ENCODE measurements around the gene SPATA33.
"Not testable (repeated sequence)": the region's sequence is repeated elsewhere in the genome, so short reads cannot be mapped to it uniquely, and the experiment has no call there.

Gene SPATA33

GRCh38 chr16:89667000-89667399 is 9.4 kb downstream of the SPATA33 start:
- DNase-seq: not testable (repeated sequence)

DNA sequence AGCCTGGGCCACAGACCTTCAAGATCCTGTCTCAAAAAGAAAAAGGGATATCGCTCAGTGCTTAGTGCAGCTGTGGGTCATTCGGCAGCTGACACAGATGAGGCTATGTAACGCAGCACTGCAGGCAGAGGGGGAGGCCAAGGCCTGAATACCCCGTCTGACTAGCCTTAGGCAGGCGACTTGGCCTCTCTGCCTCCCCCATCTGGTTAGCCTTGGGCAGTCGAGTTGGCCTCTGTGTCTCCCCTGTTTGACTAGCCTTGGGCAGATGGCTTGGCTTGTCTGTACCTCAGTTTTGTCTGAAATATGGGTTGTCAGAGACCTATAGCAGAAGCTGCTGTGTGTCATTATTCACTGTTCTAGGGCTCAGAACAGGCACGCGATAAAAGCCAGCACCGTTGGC is 10.0 kb downstream of the SPATA33 start:
- DNase-seq: no peak

GRCh38 chr16:89668790-89669158 is 11.1 kb downstream of the SPATA33 start:
- no peak for DNase-seq

DNA sequence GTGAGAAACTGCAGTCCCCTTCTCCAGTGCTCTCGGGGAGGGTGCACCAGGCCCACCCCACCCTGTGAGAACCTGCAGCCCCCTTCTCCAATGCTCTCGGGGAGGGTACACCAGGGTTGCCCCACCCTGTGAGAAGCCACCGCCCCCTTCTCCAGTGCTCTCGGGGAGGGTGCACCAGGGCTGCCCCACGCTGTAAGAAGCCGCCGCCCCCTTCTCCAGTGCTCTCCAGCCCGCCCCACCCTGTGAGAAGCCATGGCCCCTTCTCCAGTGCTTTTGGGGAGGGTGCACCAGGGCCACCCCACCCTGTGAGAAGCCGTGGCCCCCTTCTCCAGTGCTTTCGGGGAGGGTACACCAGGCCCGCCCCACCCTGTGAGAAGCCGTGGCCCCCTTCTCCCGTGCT is 12.1 kb downstream of the SPATA33 start:
- DNase-seq: no peak

DNA sequence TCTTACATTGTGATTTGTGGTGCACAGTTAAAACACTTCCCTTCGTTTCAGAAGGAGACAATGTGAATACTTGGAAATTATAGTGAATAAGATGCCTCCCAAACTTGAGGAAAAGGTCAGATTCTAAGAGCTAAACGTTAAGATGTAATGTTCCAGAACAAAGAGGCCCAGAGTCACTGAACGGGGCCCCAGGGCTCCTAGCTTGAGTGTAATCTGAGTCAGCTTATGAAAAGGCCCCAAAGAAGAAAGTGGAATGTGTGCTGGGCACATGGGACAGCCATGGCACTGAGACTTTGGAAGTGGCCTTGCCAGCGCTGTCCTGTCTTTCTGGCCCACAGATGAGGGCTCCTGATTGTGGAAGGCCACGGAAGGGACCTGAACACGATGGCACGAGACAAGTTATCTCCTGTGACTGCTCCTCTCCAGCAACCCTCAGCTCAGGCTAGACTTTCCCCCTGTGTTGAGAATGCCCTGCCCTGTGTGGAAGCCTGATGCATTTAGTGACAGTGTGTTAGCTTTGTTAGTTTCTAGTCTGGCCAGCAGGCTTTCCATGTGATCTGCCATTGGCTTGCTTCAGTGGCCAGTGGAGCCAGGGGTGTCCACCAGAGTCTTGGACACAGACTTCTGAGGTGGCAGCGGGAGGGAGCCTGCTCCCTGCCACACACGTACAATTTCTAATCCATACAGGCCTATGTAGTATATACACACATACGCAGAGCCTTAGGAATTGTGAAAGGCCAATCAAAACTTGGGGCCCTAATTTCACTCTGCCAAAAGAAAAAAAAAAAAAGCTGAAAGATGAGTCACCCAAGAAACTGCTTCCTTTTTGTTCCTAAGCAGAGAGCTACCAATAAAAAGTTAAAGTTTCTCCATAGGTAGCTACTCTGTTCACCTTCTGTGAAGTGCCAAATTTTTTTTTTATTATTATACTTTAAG is 13.1 kb downstream of the SPATA33 start:
- no peak for DNase-seq

DNA sequence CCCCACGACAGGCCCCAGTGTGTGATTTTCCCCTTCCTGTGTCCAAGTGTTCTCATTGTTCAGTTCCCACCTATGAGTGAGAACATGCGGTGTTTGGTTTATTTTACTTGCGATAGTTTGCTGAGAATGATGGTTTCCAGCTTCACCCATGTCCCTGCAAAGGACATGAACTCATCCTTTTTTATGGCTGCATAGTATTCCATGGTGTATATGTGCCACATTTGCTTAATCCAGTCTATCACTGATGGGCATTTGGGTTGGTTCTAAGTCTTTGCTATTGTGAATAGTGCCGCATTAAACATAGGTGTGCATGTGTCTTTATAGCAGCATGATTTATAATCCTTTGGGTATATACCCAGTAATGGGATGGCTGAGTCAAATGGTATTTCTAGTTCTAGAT is 13.9 kb downstream of the SPATA33 start:
- not testable (repeated sequence) for DNase-seq

DNA sequence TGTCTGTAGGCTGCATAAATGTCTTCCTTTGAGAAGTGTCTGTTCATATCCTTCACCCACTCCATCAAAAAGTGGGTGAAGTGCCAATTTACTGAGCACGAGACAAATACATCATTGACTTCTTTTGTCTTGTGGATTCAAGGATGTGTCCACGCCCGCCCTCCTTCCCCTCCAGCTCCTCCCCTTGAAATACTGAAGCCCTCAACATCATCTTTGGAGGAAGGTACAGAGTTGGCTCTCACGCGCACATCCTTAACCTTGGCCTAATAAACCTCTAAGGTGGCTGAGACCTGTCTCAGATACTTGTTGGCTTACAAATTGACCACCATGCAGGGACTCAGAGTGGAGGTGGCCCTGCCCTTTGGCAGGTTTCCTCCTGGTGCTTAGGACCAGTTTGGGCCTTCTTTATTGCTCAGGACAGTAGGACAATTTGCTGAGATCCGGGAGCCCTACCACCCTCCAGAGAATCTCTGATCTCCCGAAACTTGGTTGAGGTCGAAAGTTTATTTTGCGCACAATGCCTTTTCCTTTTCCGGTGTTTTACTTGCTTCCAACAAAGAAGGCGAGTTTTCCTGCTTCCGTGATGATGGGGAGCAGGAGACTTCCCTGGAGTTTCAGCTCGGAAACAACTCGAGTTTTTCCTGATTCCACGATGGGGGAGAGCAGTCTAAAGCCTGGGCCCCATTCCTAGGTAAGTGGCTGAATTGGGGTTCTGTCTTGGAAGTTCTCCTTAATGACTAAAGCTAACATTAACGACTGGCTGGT is 14.7 kb downstream of the SPATA33 start:
- no peak for DNase-seq

DNA sequence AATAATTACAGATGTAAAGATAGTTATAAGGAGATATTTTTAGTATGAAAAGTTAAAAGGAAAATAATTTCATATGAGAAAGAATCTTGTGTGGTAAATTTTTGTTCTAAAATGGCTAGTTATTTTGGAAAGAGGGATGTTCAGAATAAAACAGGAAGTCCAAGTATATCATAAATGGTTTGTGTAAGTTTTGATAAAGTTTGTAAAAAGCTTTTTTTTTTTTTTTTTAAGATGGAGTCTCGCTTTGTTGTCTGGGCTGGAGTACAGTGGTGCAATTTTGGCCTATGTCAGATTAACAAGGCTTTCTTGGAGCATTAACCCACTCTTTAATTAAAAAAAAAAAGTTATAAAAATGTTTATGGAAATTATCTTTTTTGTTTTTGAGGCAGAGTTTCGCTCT is 20.6 kb downstream of the SPATA33 start:
- no peak for DNase-seq

GRCh38 chr16:89685916-89686315 is 28.3 kb downstream of the SPATA33 start:
- no peak for DNase-seq

DNA sequence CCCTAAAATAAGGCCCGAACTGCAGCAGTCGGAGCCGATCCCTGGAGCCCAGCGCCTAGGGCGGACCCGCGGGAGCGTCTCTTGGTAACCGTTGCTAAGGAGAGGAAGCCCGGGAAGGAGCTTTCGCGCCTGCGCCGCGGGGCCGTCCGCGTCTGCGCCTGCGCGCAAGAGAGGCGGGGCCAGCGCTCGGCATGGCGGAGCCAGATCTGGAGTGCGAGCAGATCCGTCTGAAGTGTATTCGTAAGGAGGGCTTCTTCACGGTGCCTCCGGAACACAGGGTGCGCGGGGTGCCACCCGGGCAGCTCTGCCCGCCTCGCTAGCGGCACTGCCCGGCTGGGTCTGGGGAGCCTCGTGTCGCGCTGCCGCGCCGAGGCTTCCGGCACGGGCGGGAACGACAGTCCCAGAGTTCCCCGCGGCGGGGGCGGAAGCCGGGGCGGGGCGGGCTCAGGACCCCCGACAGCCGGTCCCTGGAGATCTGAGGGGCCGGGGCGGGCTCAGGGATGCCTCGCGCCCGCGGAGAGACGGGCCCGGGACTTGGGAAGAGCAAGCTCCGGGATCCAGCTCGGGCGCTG is 29.0 kb downstream of the SPATA33 start, which contains the start of gene CDK10:
CDK10 (plus strand) TSS at position 170 of the 572 bp plus-strand sequence; CDS start at position 192, 22 bp downstream.
- DNase-seq: peak; percentile 73

DNA sequence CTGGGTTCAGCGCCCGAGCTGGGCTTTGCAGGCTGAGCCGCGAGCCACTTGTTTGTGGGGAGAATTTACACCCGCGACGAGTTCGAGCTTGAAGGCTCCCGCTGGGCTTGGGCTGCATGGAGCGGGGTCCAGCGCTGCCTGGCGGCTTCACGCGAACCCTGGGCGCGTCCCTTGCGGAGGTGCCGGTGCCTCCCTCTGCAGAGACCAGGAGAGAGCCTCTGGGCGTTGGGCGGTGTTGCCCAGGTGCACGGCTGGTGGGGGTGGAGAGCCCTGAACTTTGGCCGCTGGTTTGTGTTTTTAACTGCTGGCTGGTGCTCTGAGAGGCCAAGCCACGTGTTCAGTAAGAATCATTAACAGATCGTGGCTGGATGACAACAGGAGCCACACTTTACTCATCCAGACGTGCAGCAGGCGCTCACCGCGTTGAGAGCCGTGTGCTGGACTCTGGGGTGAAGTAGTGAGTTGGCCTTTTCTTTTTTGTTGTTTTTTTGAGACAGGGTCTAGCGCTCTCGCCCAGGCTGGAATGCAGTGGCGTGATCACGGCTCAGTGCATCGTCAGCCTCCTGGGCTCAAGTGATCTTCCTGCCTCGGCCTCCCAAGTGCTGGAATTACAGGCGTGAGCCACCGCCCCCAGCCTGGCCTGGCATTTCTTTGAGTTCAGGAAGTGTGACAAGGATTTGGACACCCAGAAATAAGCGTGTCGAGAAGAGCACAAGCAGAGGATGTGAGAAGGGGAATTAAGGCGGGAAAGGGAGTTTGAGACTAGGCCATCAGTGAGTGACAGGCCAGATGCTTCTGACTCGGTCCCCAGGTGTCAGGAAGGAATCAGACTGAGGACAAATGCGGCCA is 29.7 kb downstream of the SPATA33 start:
- DNase-seq: no peak

DNA sequence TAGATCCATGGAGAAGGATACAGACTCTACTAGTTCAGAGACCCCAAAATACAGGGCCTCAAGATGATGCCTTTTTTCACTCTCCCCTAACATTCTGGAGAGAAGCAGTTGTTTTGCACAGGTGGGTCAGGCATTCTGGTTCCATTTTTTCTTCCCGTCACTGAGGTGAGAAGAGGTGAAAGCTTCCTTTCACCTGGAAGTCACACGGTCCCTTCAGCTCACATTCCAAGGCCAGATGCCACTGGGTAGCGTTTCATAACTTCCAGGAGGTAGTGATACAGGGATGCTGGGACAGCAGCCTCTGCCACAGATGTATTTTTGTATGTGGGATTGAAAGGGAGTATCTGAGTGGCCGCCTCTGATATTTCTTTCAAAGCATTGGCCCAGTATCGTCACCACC is 30.8 kb downstream of the SPATA33 start:
- no peak for DNase-seq

- no peak for DNase-seq
Measured at GRCh38 chr16:89689142-89689541, 31.5 kb downstream of the SPATA33 start.

DNA sequence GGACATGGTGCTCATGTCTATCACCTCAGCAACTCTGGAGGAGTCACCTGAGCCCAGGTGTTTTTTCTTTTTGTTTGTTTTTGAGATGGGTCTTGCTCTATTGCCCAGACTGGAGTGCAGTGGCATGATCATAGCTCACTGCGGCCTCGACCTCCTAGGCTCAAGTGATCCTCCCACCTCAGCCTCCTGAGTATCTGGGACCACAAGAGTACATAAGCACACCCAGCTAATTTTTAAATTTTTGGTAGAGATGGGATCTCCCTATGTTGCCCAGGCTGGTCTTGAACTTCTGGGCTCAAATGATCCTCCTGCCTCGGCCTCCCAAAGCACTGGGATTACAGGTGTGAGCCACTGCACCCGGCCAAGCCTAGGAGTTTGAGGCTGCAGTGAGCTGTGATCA is 32.0 kb downstream of the SPATA33 start:
- not testable (repeated sequence) for DNase-seq

GRCh38 chr16:89690392-89690901 is 32.8 kb downstream of the SPATA33 start:
- no peak for DNase-seq

DNA sequence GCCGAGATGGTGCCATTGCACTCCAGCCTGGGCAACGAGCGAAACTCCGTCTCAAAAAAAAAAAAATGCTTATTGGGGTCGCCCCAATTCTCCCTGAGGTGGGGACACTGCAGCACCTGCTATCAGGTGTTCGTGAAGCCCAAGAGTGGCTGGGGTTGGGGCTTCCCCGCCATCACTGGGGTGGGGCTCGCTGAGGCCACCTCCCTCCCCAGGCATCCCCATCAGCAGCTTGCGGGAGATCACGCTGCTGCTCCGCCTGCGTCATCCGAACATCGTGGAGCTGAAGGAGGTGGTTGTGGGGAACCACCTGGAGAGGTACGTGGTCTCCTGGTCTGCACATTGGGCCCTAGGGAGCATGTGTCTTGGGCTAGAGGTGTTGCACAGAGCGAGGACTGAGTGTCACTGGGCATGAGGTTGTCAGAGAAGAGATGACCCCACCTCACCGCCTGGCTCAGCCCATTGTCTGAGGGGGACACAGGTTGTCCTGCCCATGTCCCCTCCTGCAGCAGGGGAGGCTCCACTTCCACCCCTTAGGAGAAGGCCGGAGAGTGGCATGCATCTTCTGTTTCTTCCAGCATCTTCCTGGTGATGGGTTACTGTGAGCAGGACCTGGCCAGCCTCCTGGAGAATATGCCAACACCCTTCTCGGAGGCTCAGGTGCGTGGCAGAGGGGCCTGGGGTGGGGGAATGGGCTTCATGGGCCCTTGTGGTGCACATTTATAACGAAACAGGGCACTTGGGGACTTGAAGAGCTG is 33.8 kb downstream of the SPATA33 start:
- DNase-seq: no peak

DNA sequence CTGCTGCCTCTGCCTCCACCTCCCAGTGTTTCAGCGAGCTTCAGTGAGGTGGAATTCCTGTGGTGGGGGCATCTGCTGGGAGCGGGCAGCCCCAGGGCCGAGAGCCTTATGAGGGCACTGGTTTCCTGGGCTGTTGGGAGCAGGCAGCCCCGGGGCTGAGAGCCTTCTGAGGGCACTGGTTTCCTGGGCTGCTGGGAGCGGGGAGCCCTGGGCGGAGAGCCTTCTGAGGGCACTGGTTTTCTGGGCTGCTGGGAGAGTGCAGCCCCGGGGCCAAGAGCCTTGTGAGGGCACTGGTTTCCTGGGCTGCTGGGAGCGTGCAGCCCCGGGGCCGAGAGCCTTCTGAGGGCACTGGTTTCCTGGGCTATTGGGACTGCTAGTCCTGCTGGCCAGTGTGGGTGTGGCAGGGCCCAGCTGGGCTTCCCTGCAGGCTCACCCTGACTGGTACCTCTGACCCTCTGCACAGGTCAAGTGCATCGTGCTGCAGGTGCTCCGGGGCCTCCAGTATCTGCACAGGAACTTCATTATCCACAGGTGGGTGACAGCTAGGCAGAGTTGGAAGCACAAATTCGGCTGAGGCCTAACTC is 34.4 kb downstream of the SPATA33 start:
- no peak for DNase-seq

- DNase-seq: no peak
Measured at GRCh38 chr16:89693289-89693731, 35.7 kb downstream of the SPATA33 start.

DNA sequence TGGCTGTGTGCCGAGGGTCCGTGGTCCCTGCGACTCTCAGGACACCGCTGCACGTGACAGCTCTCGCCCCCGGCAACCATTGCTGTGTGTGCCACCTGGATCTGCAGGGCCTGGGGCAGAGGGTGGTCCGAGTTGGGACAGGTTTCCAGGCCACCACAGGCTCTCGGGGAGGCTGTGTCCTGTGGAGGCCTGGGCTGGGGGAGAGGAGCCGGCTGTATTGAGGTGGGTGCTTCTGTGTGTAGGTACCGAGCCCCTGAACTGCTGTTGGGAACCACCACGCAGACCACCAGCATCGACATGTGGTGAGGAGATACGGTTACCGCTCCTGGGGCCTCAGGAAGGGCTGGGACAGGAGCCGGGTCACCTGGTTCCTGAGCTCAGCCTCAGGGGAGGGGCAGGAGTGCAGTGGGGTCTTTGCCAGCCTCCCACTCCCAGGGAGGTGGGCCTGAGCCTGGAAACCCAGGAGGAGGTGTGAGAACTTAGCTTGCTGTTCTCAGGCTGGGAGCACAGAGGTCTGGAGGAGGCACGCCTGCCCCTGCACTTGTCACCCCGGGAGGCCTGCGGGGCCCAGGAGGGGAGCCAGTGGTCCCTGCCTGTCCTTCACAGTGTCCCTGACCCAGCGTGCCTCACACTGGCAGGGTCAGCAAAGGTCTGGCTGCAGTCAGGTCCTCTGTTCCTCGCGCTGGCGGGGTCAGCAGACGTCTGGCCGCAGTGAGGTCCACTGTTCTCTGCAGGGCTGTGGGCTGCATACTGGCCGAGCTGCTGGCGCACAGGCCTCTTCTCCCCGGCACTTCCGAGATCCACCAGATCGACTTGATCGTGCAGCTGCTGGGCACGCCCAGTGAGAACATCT is 36.5 kb downstream of the SPATA33 start:
- DNase-seq: no peak

DNA sequence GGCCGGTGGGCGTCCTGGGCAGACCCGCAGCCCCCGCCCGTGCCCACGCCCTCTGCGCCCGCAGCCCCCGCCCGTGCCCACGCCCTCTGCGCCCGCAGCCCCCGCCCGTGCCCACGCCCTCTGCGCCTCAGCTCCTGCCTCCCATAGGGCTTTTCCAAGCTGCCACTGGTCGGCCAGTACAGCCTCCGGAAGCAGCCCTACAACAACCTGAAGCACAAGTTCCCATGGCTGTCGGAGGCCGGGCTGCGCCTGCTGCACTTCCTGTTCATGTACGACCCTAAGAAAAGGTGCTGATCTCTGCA is 37.1 kb downstream of the SPATA33 start:
- DNase-seq: not testable (repeated sequence)
